ENCODE measurements around the gene PIGBOS1.
"Not testable (repeated sequence)": the region's sequence is repeated elsewhere in the genome, so short reads cannot be mapped to it uniquely, and the experiment has no call there.

PIGBOS1 gene, protein sequence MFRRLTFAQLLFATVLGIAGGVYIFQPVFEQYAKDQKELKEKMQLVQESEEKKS

DNA sequence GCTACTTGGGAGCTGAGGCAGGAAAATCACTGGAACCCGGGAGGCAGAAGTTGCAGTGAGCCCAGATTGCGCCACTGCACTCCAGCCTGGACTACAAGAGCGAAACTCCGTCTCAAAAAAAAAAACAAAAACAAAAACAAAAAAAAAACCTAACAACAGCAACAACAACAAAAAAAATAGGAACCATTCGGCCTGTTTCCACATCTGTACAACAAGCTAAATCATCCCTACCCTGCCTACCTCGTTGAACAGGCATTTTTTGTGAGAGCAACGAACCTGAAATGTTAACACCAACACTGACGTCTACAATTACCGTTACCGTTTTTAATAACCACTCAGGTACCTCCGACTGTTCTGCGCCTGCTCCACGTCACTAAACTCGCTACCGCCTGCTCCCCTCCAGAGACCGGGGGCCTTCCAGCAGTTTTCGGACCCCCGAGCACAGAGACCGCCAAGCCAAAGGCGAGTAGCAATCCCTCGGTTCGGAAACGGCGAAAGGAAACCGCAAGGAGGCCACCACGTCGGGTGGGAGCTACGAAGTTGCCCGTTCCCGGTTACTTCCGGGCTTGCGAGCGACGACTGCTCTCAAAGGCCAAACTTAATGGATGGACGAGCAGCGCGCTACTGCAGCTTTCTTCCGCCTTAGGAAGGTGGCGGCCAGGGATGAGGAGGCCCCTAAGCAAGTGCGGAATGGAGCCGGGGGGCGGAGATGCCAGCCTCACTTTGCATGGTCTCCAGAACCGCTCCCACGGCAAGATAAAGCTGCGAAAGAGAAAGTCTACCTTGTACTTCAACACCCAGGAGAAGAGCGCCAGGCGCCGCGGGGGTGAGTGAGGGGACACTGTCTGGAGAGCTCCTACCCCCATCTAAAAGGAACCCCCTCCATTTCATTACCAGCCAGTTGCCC is at the start of gene PIGBOS1, which contains the start of gene PIGB:
Gene PIGBOS1 (minus strand): TSS at position 536 of the 907 bp plus-strand sequence. CDS start 1,331 bp downstream, outside the sequence.
Gene PIGB (plus strand): TSS at position 635 of the 907 bp plus-strand sequence. CDS start 29 bp downstream, at position 664.
- in situ Hi-C loops (cut with HindIII; ENCODE audit: low sequenced_read_pairs): no loop called here

DNA sequence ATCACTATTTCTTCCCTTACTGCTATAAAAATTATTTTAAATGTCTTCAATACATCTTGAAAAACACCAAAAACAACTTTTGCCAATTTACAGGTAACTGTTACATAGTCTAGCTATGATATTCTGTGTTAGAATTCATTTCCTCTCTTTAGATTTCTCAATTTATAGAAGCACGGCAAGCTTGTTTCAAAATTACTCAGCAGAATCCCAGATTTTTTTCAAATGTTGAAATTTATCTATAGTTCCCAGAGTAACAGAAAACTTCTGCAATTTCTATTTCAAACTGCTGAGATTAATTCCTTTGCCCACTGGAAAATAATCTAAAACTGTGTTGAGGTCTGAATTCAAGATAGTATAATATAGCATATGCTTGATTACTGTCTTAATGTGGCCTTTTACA is 48.1 kb upstream of the PIGBOS1 start:
- in situ Hi-C loops (cut with HindIII; ENCODE audit: low sequenced_read_pairs): no loop called here

DNA sequence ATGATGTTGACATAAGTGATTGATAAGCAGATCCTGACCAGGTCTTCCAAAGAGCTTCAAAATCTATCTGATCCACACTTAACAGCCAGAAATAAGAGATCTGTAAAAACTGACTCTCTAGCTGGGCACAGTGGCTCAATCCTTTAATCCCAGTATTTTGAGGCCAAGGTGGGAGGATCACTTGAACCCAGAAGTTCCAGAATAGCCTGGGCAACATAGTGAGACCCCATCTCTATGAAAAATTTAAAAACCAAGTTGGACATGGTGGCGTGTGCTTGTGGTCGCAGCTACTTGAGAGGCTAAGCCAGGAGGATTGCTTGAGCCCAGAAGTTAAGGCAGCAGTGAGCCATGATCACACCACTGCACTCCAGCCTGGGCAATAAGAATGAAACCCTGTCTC is 43.7 kb upstream of the PIGBOS1 start:
- in situ Hi-C loops (cut with HindIII; ENCODE audit: low sequenced_read_pairs): no loop called here

DNA sequence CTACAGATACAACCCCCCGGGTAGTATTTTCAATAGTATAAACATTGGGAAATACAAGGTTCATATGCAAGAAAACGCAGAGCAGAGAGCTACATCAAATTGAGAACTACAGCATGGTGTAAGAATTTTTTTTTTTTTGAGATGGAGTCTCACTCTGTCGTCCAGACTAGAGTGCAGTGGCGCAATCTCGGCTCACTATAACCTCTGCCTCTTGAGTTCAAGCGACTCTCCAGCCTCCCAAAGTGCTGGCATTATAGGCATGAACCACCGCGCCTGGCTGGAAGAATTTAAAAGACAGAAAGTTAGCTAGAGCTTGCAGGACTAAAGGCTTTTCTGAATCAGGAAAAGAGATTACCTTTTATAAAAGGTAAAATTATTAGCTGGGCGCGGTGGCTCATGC is 42.1 kb upstream of the PIGBOS1 start:
- in situ Hi-C loops (cut with HindIII; ENCODE audit: low sequenced_read_pairs): no loop called here

DNA sequence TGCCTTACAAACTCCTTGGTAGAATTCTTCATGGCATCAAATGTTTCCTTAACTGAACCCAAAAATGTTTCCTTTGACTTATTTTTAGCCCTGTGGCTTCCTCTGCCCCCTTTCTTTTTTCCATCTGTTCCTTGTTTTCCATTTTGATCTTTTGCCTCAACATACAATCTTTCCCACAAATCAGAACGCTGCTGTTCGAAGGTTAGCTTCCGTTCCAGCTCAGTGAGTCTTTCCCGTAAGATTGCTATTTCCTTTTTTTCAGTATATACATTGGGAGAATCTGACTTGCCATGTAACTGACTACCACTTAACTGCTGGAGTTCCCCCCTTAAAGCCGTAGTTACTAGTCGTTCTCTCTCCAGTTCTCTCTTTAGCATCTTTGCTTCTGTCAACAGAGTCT is 41.3 kb upstream of the PIGBOS1 start:
- in situ Hi-C loops (cut with HindIII; ENCODE audit: low sequenced_read_pairs): no loop called here

DNA sequence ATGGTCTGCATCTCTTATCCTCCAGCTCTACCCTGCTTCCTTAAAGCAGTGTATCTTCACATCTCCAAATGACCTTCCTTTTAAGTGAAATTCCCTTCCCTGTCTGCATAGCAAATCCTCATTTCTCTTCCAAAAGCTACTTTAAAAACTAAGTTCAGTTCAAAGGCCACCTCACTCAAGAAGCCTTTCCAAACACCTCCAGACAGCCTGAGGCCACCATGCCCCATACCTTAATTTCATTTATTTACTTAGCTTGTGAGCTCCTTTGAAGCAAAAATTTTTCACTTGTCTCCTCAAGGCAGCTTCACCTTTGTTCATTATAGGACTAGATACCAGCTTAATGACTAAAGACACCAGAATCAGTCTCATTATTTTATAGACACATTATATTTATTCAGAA is 39.5 kb upstream of the PIGBOS1 start:
- in situ Hi-C loops (cut with HindIII; ENCODE audit: low sequenced_read_pairs): no loop called here

DNA sequence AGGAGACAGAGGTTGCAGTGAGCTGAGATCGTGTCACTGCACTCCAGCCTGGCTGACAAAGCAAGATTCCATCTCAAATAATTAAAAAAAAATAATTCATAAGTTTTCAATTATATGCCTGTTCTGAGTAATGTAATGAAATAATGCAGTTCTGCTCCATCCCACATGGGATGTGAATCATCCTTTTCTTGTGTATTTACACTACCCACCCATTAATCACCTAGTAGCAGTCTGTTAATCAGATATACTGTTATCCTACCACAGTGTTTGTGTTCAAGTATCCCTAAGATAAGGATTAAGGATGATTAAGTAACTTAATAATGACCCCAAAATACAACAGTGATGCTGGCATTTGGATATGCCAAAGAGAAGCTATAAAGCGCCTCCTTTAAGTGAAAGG is 38.9 kb upstream of the PIGBOS1 start:
- in situ Hi-C loops (cut with HindIII; ENCODE audit: low sequenced_read_pairs): no loop called here

DNA sequence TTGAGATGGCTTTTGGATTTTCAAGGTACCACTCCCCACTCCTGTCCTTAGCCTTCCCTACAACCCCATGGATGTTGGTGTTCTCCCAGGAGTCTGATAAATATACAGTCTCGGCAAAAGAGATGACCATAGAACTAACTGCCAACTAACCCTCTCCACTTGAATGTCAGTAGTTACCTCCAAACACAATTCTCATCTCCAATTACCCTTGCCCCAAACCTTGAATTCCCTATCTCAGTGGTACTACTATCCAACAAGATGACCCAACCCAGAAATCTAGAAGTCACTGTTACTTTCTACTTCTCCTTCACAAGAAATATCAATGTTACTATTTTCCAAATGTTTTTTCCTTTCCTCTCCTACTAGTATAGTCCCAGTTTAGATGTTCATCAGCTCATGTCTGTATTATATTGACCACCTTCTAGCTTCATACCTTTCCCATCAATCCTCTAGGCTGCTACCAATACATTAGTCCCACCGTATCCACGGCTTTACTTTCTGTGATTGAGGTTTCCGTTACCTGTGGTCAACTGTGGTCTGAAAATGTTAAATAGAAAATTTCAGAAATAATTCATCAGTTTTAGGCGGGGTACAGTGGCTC is 38.2 kb upstream of the PIGBOS1 start:
- in situ Hi-C loops (cut with HindIII; ENCODE audit: low sequenced_read_pairs): no loop called here

DNA sequence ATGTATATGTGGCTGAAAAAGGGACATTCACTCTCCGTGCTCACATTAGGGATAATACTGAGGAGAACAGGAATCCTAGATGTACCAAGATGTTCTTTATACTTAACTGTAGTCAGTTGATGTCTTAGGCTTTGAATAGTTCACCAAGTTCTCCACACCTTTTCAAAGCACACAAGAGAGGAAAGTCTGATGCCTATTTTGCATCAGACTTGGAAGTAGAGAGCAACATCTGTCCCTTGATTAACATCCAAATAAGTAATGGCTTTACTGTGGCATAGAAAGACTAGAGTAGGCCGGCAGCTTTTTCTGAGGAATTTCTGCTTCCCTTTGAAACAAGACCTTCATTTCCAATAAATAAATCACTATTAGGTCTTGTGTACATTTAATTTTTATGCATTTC is 34.1 kb upstream of the PIGBOS1 start:
- in situ Hi-C loops (cut with HindIII; ENCODE audit: low sequenced_read_pairs): no loop called here

DNA sequence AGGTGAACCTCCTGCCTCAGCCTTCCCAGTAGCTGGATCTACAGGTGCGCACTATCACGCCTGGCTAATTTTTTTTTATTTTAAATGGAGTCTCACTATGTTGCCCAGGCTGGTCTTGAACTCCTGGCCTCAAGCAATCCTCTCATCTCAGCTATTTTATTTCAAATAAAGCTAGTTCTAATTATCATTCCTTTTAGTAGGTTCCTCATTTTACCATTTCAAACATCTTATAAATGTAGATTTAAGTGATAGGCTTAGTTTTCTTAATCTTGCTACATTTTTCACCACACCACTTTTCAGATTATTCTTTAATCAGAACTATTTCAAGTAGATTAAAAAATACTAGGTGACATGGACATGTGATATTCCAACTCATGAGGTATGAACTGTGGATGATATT is 30.4 kb upstream of the PIGBOS1 start:
- in situ Hi-C loops (cut with HindIII; ENCODE audit: low sequenced_read_pairs): no loop called here

DNA sequence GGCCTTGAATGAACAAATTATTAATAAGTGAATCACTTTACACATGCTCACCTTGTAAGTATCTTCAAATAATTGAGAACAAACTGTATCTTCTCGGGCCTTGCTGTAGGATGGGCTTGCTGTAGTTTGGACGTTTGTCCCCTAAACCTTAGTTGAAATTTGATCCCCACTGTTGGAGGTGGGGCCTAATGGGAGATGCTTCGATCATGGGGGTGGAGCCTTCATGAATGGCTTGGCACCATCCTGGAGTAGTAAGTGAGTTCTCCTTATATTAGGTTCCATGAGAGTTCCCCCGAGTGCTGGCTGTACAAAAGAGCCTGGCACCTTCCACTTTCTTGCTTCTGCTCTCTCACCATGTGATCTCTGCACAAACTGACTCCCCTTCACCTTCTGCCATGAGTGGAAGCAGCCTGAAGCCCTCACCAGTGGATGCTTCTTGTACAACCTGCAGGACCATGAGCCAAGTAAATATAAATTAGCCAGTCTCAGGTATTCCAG is 29.4 kb upstream of the PIGBOS1 start:
- in situ Hi-C loops (cut with HindIII; ENCODE audit: low sequenced_read_pairs): no loop called here

DNA sequence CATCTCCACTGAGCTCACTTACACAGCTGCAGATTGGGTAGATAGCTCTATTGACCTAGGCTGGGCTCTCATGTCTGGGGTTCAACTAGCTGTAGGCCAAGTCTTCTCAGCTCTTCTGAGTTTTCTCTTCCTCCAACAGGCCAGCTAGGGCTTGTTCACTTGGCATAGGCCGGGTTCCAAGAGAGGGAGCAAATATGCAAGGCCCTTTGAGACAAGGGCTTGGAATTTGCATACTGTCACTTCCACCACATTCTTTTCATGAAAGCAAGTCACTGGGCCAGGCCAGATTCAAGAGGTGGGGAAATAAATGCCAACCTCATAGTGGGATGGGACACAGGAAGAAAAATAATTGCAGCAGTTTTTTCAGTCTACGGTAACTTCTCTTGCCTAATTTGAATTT is 25.3 kb upstream of the PIGBOS1 start:
- in situ Hi-C loops (cut with HindIII; ENCODE audit: low sequenced_read_pairs): no loop called here

DNA sequence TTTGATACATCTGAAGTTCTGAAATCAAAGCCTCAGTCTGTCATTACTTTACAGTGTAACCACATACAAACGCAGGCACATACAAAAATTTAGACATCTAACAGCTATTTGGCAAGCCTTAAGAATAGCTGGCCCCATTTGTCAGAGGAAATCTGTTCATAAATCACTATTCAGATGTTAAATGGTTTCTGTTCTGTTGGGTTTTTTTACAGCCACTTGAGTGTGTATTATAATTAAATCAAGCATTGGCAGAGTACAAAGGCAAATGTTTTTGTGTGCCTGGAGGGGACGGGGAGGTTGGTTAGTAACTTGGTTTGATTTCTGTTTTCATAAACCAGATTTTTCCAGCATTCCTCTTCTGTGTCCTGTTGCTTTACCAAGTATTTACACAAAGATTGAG is 24.2 kb upstream of the PIGBOS1 start:
- in situ Hi-C loops (cut with HindIII; ENCODE audit: low sequenced_read_pairs): no loop called here

DNA sequence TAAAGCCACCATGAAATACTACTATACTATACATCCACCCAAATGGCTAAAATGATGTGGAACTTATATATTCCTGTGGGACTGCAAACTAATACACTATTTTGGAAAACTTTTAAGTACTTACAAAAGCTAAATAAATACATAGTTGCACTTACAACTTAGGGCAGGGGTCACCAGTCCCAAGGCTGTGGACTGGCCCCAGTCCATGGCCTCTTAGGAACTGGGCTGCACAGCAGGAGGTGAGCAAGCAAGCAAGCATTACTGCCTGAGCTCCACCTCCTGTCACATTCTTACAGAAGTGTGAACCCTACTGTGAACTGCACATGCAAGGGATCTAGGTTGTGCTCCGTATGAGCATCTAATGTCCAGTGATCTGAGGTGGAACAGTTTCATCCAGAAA is 18.2 kb upstream of the PIGBOS1 start:
- in situ Hi-C loops (cut with HindIII; ENCODE audit: low sequenced_read_pairs): no loop called here

DNA sequence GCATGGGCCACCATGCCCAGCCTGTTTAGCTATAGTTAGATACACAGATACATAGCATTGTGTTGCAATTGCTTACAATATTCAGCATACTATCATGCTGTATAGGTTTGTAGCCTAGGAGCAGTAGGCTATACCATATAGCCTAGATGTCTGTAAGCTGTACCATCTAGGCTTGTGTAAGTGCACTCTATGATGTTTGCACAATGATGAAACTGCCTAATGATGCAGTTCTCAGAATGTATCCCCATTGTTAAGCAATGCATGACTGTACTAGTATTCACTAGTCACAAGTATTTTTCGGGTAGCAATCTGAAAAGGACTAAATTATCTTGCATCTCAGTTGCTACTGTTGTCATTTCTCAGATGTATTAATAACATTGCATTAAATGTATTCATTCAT is 16.1 kb upstream of the PIGBOS1 start:
- in situ Hi-C loops (cut with HindIII; ENCODE audit: low sequenced_read_pairs): no loop called here

DNA sequence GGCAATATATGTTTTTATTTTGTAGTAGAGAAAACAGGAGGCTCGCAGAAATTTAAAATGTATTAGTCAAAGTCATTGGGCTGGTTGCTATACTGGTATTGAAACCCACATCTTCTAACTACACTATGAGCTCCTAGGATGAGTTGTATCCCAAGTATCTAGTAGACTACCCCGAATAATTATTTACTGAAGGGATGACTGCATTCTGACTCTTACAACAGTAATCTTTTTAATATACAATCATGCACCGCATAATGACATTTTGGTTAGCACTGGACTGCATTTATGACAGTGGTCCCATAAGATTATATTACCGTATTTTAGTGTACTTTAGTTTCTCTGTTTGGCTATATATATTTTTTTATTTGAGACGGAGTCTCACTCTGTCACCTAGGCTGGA is 15.4 kb upstream of the PIGBOS1 start:
- in situ Hi-C loops (cut with HindIII; ENCODE audit: low sequenced_read_pairs): no loop called here

DNA sequence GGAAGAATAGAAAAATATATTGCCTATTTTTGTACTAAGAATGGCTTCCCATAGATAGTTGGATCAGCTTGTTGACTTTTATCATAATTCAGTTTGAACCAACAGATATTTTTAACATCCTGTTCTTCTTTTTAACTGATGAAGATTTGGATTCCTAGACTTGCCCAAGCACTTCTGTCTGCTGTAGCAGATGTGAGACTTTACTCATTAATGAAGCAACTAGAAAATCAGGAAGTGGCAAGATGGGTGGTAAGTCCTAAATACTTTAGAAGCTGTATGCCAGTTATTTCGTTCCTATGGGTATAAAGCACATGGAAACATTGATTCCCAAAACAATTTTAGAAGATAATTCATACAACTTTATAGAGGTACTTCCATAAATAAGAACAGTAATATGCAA is 8.5 kb upstream of the PIGBOS1 start:
- in situ Hi-C loops (cut with HindIII; ENCODE audit: low sequenced_read_pairs): no loop called here

DNA sequence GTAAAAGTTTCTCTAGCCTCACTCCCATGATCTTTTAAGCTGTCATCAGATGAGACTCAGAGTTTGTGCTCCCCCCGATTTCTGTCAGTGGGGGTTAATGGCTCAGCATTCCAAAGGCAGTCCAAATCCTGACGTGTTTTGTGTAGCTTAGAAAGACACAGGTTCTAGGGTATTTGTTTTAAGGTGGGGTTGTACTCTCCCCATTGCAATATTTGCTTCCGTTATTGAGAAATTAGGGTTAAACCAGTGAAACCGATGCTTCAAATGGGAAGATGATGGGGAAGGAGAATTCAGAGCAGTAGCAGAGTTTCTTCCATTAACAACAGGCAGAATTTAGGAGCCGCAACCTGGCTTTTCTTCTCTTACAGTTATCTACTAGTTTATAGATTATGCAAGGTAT is 3.5 kb upstream of the PIGBOS1 start:
- in situ Hi-C loops (cut with HindIII; ENCODE audit: low sequenced_read_pairs): no loop called here

DNA sequence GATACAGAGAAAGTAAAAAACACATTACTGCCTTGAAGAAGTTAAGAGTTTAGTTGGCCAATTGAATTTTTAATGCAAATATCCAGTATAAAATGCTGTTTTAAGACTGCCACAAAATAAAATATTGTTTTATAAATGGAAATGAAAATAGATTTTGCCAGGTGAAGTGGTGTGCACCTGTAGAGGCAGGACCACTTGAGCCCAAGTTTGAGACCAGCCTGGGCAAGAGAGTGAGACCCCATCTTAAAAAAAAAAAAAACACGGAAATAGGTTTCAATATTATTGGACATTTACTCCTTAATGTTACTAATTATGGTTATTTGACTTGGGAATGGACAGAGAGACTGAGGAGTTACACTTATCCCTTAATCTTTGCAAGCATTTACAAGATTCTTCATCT is 2.0 kb upstream of the PIGBOS1 start:
- in situ Hi-C loops (cut with HindIII; ENCODE audit: low sequenced_read_pairs): no loop called here

DNA sequence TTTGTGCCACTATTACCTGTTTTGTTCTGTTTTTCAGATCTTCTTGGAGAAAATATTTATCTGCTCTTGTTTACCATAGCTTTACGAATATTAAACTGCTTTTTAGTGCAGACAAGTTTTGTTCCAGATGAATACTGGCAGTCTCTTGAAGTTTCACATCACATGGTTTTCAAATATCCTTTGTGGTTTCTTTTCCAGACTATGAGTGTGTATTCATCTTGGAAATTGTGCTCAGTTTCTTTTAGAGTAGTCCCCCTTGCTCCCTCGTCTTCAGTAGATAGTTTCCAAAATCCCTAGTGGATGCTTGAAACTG is 1.3 kb upstream of the PIGBOS1 start:
- in situ Hi-C loops (cut with HindIII; ENCODE audit: low sequenced_read_pairs): no loop called here

DNA sequence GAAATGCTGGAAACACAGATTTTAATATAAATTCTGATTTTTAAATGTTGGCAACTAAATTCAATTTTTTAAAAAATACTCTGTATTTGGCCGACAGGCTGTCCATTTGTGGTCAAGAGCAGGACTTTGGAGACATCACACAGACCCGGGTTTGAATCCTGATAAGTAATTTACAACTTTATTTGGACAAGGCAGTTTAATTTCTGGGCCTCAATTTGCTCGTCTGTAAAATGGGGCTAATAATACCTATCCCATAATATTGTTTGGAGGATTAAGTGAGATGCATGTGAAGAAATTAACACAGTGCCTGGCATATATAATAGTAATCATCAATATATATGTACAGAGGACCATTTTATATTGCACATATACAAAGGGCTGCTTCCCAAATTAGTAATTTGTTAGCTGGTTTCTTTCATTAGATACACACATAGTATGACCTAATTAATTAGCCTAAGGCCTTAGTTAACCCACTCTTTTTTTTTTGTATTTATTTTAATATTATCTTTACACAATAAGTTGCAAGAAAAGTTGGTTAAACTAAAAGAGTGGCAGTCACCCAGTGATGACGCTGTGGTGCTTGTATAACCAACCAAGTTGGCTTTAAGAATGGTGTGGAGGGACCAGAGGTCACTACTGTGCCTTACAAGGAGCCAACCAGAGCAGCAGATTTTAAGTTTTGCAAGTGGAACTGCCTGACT is 764 bp upstream of the PIGBOS1 start:
- in situ Hi-C loops (cut with HindIII; ENCODE audit: low sequenced_read_pairs): no loop called here

DNA sequence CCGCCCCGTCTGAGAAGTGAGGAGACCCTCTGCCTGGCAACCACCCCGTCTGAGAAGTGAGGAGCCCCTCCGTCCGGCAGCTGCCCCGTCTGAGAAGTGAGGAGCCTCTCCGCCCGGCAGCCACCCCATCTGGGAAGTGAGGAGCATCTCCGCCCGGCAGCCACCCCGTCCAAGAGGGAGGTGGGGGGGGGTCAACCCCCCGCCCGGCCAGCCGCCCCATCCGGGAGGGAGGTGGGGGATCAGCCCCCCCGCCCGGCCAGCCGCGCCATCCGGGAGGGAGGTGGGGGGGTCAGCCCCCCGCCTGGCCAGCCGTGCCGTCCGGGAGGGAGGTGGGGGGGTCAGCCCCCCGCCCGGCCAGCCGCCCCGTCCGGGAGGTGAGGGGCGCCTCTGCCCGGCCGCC is 16.1 kb downstream of the PIGBOS1 start:
- in situ Hi-C loops (cut with HindIII; ENCODE audit: low sequenced_read_pairs): not testable (repeated sequence)
